MM.1S (cell line): ENCODE results near the gene CXCL8.

Experiments used
- DNase-seq: peaks from one replicate; pipeline ENCODE4 v3.0.0-alpha.2; 2015
- H2AFZ ChIP-seq: fragments of 300-600 bp; sonication (generic); 2 replicates; pipeline ENCODE4 v1.6.0; 2016; ENCODE audit warnings: antibody characterized with exemption, low read length
- H3F3A ChIP-seq: fragments of 300-600 bp; sonication (generic); 2 replicates; pipeline ENCODE4 v1.6.1; 2016; ENCODE audit warnings: mild to moderate bottlenecking, antibody characterized with exemption, low read length, moderate library complexity, mixed read lengths; ENCODE audit not compliant: insufficient read depth
- H3K27ac ChIP-seq: fragments of 300-600 bp; sonication (generic); 2 replicates; pipeline ENCODE4 v1.5.1; 2016; ENCODE audit warnings: mild to moderate bottlenecking, low read length
- H3K27me3 ChIP-seq: fragments of 300-600 bp; sonication (generic); replicated peaks from 2 replicates; pipeline ENCODE4 v1.6.0; 2016; ENCODE audit warnings: low read length; ENCODE audit not compliant: insufficient read depth
- H3K36me3 ChIP-seq: fragments of 300-600 bp; sonication (generic); replicated peaks from 2 replicates; pipeline ENCODE4 v1.6.1; 2016; ENCODE audit warnings: mild to moderate bottlenecking, low read length, mixed read lengths; ENCODE audit not compliant: insufficient read depth
- H3K4me1 ChIP-seq: fragments of 300-600 bp; sonication (generic); 2 replicates; pipeline ENCODE4 v1.6.1; 2016; ENCODE audit warnings: low read length, mixed read lengths
- H3K4me2 ChIP-seq: fragments of 300-600 bp; sonication (generic); 2 replicates; pipeline ENCODE4 v1.6.0; 2016; ENCODE audit warnings: low read depth, low read length
- H3K4me3 ChIP-seq: fragments of 300-600 bp; sonication (generic); 2 replicates; pipeline ENCODE4 v1.5.1; 2016; ENCODE audit warnings: low read length, mixed read lengths
- H3K79me2 ChIP-seq: fragments of 300-600 bp; sonication (generic); 2 replicates; pipeline ENCODE4 v1.6.1; 2016; ENCODE audit warnings: mixed run types, low read length, mixed read lengths
- H3K9ac ChIP-seq: fragments of 300-600 bp; sonication (generic); 2 replicates; pipeline ENCODE4 v1.6.1; 2016; ENCODE audit warnings: low read length, mixed read lengths
- H3K9me2 ChIP-seq: fragments of 300-600 bp; sonication (generic); replicated peaks from 2 replicates; pipeline ENCODE4 v1.6.1; 2016; ENCODE audit warnings: mild to moderate bottlenecking, low read length, mixed read lengths; ENCODE audit not compliant: insufficient read depth
- H3K9me3 ChIP-seq: fragments of 300-600 bp; sonication (generic); replicated peaks from 2 replicates; pipeline ENCODE4 v1.6.1; 2016; ENCODE audit warnings: mild to moderate bottlenecking, low read length, mixed read lengths; ENCODE audit not compliant: insufficient read depth
- H4K20me1 ChIP-seq: fragments of 300-600 bp; sonication (generic); 2 replicates; pipeline ENCODE4 v1.6.1; 2016; ENCODE audit warnings: mild to moderate bottlenecking, low read length, moderate library complexity, mixed read lengths; ENCODE audit not compliant: insufficient read depth
- CTCF ChIP-seq: fragments of 300-600 bp; sonication (generic); IDR thresholded peaks from 2 replicates; pipeline ENCODE4 v1.5.1; 2016; ENCODE audit warnings: antibody characterized with exemption, low read length, mixed read lengths
- EZH2 ChIP-seq: fragments of 300-600 bp; sonication (generic); optimal IDR thresholded peaks from 2 replicates; pipeline ENCODE3; 2017; ENCODE audit warnings: low read depth, mild to moderate bottlenecking, antibody characterized with exemption, low read length, mixed read lengths
- EZH2phosphoT487 ChIP-seq: fragments of 300-600 bp; sonication (generic); IDR thresholded peaks from 2 replicates; pipeline ENCODE4 v1.6.1; 2018; ENCODE audit warnings: antibody characterized with exemption, low read length

The CXCL8 gene

GRCh38 chr4:73706811-73707210, 33.6 kb upstream of the CXCL8 start:
- H3K9me3 ChIP-seq = no peaks in the 10 kb centered on the region
- TF ChIP-seq EZH2phosphoT487 (no peak), EZH2 (no peak), CTCF (no peak)
- H3F3A ChIP-seq = no peaks in the 10 kb centered on the region
- H3K36me3 ChIP-seq = no peaks in the 10 kb centered on the region
- no peaks in the 10 kb centered on the region for H3K79me2 ChIP-seq
- H2AFZ ChIP-seq = no peak overlapping the region
- no peaks in the 10 kb centered on the region for H3K27me3 ChIP-seq
- H3K9me2 ChIP-seq = no peaks in the 10 kb centered on the region
- no peaks in the 10 kb centered on the region for H4K20me1 ChIP-seq
- DNase-seq = no peak
- H3K27ac ChIP-seq = no peak overlapping the region
- no peak overlapping the region for H3K4me3 ChIP-seq
- no peaks in the 10 kb centered on the region for H3K4me1 ChIP-seq
- no peak overlapping the region for H3K4me2 ChIP-seq
- H3K9ac ChIP-seq = no peak overlapping the region

- no peak overlapping the region for H3K27ac ChIP-seq
- H3K4me2 ChIP-seq = no peak overlapping the region
- no peaks in the 10 kb centered on the region for H4K20me1 ChIP-seq
- H3K79me2 ChIP-seq = no peaks in the 10 kb centered on the region
- no peaks in the 10 kb centered on the region for H3K27me3 ChIP-seq
- no peaks in the 10 kb centered on the region for H3K9me3 ChIP-seq
- H2AFZ ChIP-seq = no peak overlapping the region
- no peaks in the 10 kb centered on the region for H3F3A ChIP-seq
- H3K4me1 ChIP-seq = no peaks in the 10 kb centered on the region
- H3K36me3 ChIP-seq = no peaks in the 10 kb centered on the region
- H3K9me2 ChIP-seq = no peaks in the 10 kb centered on the region
- H3K9ac ChIP-seq = no peak overlapping the region
- no peak for TF ChIP-seq EZH2phosphoT487
- TF ChIP-seq CTCF = no peak
- no peak for TF ChIP-seq EZH2
- no peak overlapping the region for H3K4me3 ChIP-seq
- DNase-seq = no peak
These were observed 33.0 kb upstream of the CXCL8 start for GRCh38 chr4:73707269-73707875.

- no peak for TF ChIP-seq EZH2
- no peak for TF ChIP-seq CTCF
- TF ChIP-seq EZH2phosphoT487 = no peak
- Histone ChIP-seq H3K27ac (no peak overlapping the region), H3K4me2 (no peak overlapping the region), H4K20me1 (no peaks in the 10 kb centered on the region), H3K27me3 (no peaks in the 10 kb centered on the region), H3F3A (no peaks in the 10 kb centered on the region), H3K9me2 (no peaks in the 10 kb centered on the region), H3K4me1 (no peaks in the 10 kb centered on the region), H3K79me2 (no peaks in the 10 kb centered on the region), H3K9me3 (no peaks in the 10 kb centered on the region), H3K9ac (no peak overlapping the region), H2AFZ (no peak overlapping the region), H3K36me3 (no peaks in the 10 kb centered on the region), H3K4me3 (no peak overlapping the region)
- DNase-seq = no peak
These were observed 32.3 kb upstream of the CXCL8 start for GRCh38 chr4:73707918-73708577.
